Body of pancreas (tissue), 4 donors: ENCODE results near the gene TNRC18.

ENCODE experiments used
- POLR2A ChIP-seq, 3 donors: fragments of 450-650 bp; IDR thresholded peaks; one replicate each; pipeline ENCODE4 v1.6.1; 2016; ENCODE audit warnings: antibody characterized with exemption in 3 of 3, mild to moderate bottlenecking in 2 of 3
- TF ChIP-seq, protein P1 (sequence below), 7 experiments: fragments of 450-650 bp in 4 of 7; fragments of 200-600 bp in 3 of 7; sonication (generic) in 3 of 7; IDR thresholded peaks; one replicate each; pipeline ENCODE4 v1.5.1; 2016 to 2019; ENCODE audit warnings: antibody characterized with exemption in 7 of 7

DNA sequence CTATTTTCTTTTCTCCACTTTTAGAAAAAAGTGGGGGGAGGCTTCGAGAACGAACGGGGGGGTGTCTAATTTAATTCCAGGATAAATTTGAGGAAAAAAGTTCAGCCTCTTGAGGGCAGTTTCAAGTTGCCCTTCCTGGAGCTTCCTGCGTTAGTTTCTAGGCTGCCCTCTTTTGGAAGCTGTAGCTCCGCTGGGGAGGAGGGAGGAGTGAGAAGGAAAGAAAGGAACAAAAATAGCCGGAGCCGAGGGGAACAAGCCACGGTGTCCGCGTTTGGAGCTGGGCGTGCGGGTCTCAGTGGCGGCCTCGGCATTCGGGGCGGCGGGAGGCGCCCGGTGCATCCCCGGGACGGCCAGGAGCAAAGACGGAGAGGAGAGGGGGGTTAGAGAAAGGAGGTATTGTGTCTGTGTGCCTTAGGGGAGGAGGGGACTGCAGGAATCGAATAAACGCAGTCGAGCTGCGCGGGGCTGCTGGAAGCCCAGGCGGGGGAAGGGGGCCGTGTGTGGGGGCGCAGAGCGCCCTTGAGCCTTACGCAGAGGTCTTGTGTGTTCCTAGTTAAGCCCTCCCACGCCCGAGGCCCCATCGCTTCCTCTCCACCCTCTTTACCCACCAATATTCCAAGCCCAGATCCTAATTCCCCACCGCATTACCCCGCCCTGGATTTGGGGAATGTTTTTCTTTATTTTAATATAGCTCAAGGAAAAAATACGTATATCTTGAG lies 2.0 kb upstream of the TNRC18 start:
- peak; percentile 57 to 94 (median 93) for TF ChIP-seq POLR2A (IDR thresholded peaks at IDR 0.05)
- TF ChIP-seq, protein P1, sequence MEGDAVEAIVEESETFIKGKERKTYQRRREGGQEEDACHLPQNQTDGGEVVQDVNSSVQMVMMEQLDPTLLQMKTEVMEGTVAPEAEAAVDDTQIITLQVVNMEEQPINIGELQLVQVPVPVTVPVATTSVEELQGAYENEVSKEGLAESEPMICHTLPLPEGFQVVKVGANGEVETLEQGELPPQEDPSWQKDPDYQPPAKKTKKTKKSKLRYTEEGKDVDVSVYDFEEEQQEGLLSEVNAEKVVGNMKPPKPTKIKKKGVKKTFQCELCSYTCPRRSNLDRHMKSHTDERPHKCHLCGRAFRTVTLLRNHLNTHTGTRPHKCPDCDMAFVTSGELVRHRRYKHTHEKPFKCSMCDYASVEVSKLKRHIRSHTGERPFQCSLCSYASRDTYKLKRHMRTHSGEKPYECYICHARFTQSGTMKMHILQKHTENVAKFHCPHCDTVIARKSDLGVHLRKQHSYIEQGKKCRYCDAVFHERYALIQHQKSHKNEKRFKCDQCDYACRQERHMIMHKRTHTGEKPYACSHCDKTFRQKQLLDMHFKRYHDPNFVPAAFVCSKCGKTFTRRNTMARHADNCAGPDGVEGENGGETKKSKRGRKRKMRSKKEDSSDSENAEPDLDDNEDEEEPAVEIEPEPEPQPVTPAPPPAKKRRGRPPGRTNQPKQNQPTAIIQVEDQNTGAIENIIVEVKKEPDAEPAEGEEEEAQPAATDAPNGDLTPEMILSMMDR (IDR thresholded peaks at IDR 0.05), result no peak
